B cell (primary cell): ENCODE measurements around the gene POLA2.
A peak's percentile ranks its signal among the peaks of the same experiment; 100 is the strongest.

ENCODE experiments used
- CTCF ChIP-seq: fragments of 200-600 bp; IDR thresholded peaks from one replicate; pipeline ENCODE4 v1.8.0; 2022; ENCODE audit warnings: antibody characterized with exemption, mild to moderate bottlenecking
- EZH2 ChIP-seq: IDR thresholded peaks from 2 replicates; pipeline ENCODE4 v1.6.1; 2012; ENCODE audit warnings: borderline replicate concordance, low read depth, mild to moderate bottlenecking, moderate library complexity, low read length; ENCODE audit not compliant: insufficient read depth, poor library complexity, severe bottlenecking

GRCh38 chr11:65329944-65330403, 68.2 kb downstream of the POLA2 start:
- peak; percentile 86 for TF ChIP-seq CTCF
- no peak for TF ChIP-seq EZH2
